SJCRH30 (cell line): ENCODE results near the gene TM4SF4. TPM values are rescaled to one million over a fixed set of nuclear protein-coding genes. Genes with fewer than 3 reads are reported as not detected.

Source experiments
- DNase-seq, 2 experiments: peaks; one replicate each; pipeline ENCODE4 v3.0.0-alpha.2; 2015 to 2020
- H3K27ac ChIP-seq: fragments of 250-450 bp; sonication (Bioruptor Pico); 2 replicates; pipeline ENCODE4 v1.5.1; 2020; ENCODE audit warnings: mild to moderate bottlenecking, moderate library complexity
- H3K27me3 ChIP-seq: fragments of 250-450 bp; sonication (Bioruptor Pico); 2 replicates; pipeline ENCODE4 v1.5.1; 2020; ENCODE audit warnings: mild to moderate bottlenecking, moderate library complexity
- H3K36me3 ChIP-seq: fragments of 250-450 bp; sonication (Bioruptor Pico); 2 replicates; pipeline ENCODE4 v1.5.1; 2020; ENCODE audit warnings: mild to moderate bottlenecking, moderate library complexity
- H3K4me1 ChIP-seq: fragments of 250-450 bp; sonication (Bioruptor Pico); 2 replicates; pipeline ENCODE4 v1.5.1; 2020; ENCODE audit warnings: mild to moderate bottlenecking, moderate library complexity
- H3K4me3 ChIP-seq: fragments of 250-450 bp; sonication (Bioruptor Pico); 2 replicates; pipeline ENCODE4 v1.5.1; 2020; ENCODE audit warnings: mild to moderate bottlenecking, moderate library complexity
- H3K9me3 ChIP-seq: fragments of 250-450 bp; sonication (Bioruptor Pico); replicated peaks from 2 replicates; pipeline ENCODE4 v1.5.1; 2020; ENCODE audit warnings: mild to moderate bottlenecking, moderate library complexity
- total RNA-seq: library from RNA; depleted of rRNA; stranded (reverse); fragments of >200 nt; shearing (Covaris generic); gene quantifications from 2 replicates; pipeline ENCODE4 v1.2.3, GENCODE V29; 2014

The TM4SF4 gene
- total RNA-seq, 1 experiment from 2014 or later: not detected

- no peak overlapping the region for H3K27ac ChIP-seq
- no peak for DNase-seq
These were observed 12.2 kb downstream of the TM4SF4 start for GRCh38 chr3:149486726-149487125.

GRCh38 chr3:149487598-149488197 is 13.2 kb downstream of the TM4SF4 start:
- H3K36me3 ChIP-seq: no peaks in the 10 kb centered on the region
- peaks cover 4% of the 10 kb centered on the region; the same call in 1 of the 2 replicates for H3K4me1 ChIP-seq
- H3K9me3 ChIP-seq: no peaks in the 10 kb centered on the region
- H3K4me3 ChIP-seq: no peak overlapping the region
- DNase-seq: peak; percentile 42 to 57
- H3K27ac ChIP-seq: no peak overlapping the region
- H3K27me3 ChIP-seq: no peaks in the 10 kb centered on the region

More at GRCh38 chr3:149486726-149487125, 12.2 kb downstream of the TM4SF4 start:
- H3K4me3 ChIP-seq: no peak overlapping the region
- no peaks in the 10 kb centered on the region for H3K36me3 ChIP-seq
- H3K27me3 ChIP-seq: no peaks in the 10 kb centered on the region
- H3K9me3 ChIP-seq: no peaks in the 10 kb centered on the region
- peaks cover 6% of the 10 kb centered on the region; the same call in 1 of the 2 replicates for H3K4me1 ChIP-seq

GRCh38 chr3:149489060-149489690 is 14.7 kb downstream of the TM4SF4 start:
- H3K27me3 ChIP-seq: no peaks in the 10 kb centered on the region

GRCh38 chr3:149490260-149490971 is 15.9 kb downstream of the TM4SF4 start:
- no peaks in the 10 kb centered on the region for H3K27me3 ChIP-seq
- H3K4me1 ChIP-seq: peaks cover 4% of the 10 kb centered on the region; the same call in 1 of the 2 replicates
- no peak overlapping the region for H3K27ac ChIP-seq
- H3K9me3 ChIP-seq: no peaks in the 10 kb centered on the region
- no peak overlapping the region for H3K4me3 ChIP-seq
- H3K36me3 ChIP-seq: no peaks in the 10 kb centered on the region
- DNase-seq: no peak

More at GRCh38 chr3:149489060-149489690, 14.7 kb downstream of the TM4SF4 start:
- DNase-seq: peak; percentile 33 to 59
- no peaks in the 10 kb centered on the region for H3K9me3 ChIP-seq
- H3K4me3 ChIP-seq: no peak overlapping the region
- no peak overlapping the region for H3K27ac ChIP-seq
- no peaks in the 10 kb centered on the region for H3K36me3 ChIP-seq
- H3K4me1 ChIP-seq: peaks cover 4% of the 10 kb centered on the region; the same call in 1 of the 2 replicates

- DNase-seq: no peak
- no peak overlapping the region for H3K4me3 ChIP-seq
- no peak overlapping the region for H3K27ac ChIP-seq
- H3K27me3 ChIP-seq: no peaks in the 10 kb centered on the region
- no peaks in the 10 kb centered on the region for H3K36me3 ChIP-seq
- no peaks in the 10 kb centered on the region for H3K9me3 ChIP-seq
- peaks cover 4% of the 10 kb centered on the region; the same call in 1 of the 2 replicates for H3K4me1 ChIP-seq
These were observed 19.0 kb downstream of the TM4SF4 start for GRCh38 chr3:149493315-149494021.

- Histone ChIP-seq H3K27me3 (no peaks in the 10 kb centered on the region), H3K9me3 (no peaks in the 10 kb centered on the region), H3K36me3 (no peaks in the 10 kb centered on the region), H3K4me1 (peaks cover 4% of the 10 kb centered on the region; the same call in 1 of the 2 replicates), H3K27ac (no peak overlapping the region), H3K4me3 (no peak overlapping the region)
- peak; percentile 58 to 85 for DNase-seq
These were observed 19.7 kb downstream of the TM4SF4 start for GRCh38 chr3:149494022-149494758.

GRCh38 chr3:149494759-149495580 is 20.5 kb downstream of the TM4SF4 start:
- H3K4me1 ChIP-seq: no peaks in the 10 kb centered on the region

GRCh38 chr3:149495581-149496125 is 21.2 kb downstream of the TM4SF4 start:
- H3K4me3 ChIP-seq: no peak overlapping the region
- no peak for DNase-seq
- no peaks in the 10 kb centered on the region for H3K36me3 ChIP-seq
- H3K4me1 ChIP-seq: no peaks in the 10 kb centered on the region
- no peaks in the 10 kb centered on the region for H3K9me3 ChIP-seq
- H3K27ac ChIP-seq: no peak overlapping the region
- H3K27me3 ChIP-seq: no peaks in the 10 kb centered on the region

More at GRCh38 chr3:149494759-149495580, 20.5 kb downstream of the TM4SF4 start:
- H3K27me3 ChIP-seq: no peaks in the 10 kb centered on the region
- no peaks in the 10 kb centered on the region for H3K36me3 ChIP-seq
- H3K4me3 ChIP-seq: no peak overlapping the region
- H3K27ac ChIP-seq: no peak overlapping the region
- DNase-seq: no peak
- H3K9me3 ChIP-seq: no peaks in the 10 kb centered on the region

- no peak for DNase-seq
- H3K27ac ChIP-seq: no peak overlapping the region
- H3K9me3 ChIP-seq: no peaks in the 10 kb centered on the region
- no peak overlapping the region for H3K4me3 ChIP-seq
- no peaks in the 10 kb centered on the region for H3K4me1 ChIP-seq
- no peaks in the 10 kb centered on the region for H3K27me3 ChIP-seq
- H3K36me3 ChIP-seq: no peaks in the 10 kb centered on the region
These were observed 22.4 kb downstream of the TM4SF4 start for GRCh38 chr3:149496891-149497290.

GRCh38 chr3:149497966-149498670 is 23.6 kb downstream of the TM4SF4 start:
- H3K4me1 ChIP-seq: no peaks in the 10 kb centered on the region
- H3K27ac ChIP-seq: no peak overlapping the region
- no peak overlapping the region for H3K4me3 ChIP-seq
- H3K27me3 ChIP-seq: no peaks in the 10 kb centered on the region
- no peaks in the 10 kb centered on the region; the same call in 1 of the 2 replicates for H3K36me3 ChIP-seq
- no peak for DNase-seq
- no peaks in the 10 kb centered on the region for H3K9me3 ChIP-seq

- DNase-seq: no peak
- Histone ChIP-seq H3K27me3 (no peaks in the 10 kb centered on the region), H3K27ac (no peak overlapping the region), H3K4me1 (peaks cover 4% of the 10 kb centered on the region), H3K36me3 (no peaks in the 10 kb centered on the region; the same call in 1 of the 2 replicates), H3K4me3 (no peak overlapping the region), H3K9me3 (no peaks in the 10 kb centered on the region)
These were observed 27.0 kb downstream of the TM4SF4 start for GRCh38 chr3:149501524-149501923.

GRCh38 chr3:149502438-149502837 is 27.9 kb downstream of the TM4SF4 start:
- Histone ChIP-seq H3K36me3 (no peaks in the 10 kb centered on the region; the same call in 1 of the 2 replicates), H3K27ac (no peak overlapping the region), H3K4me1 (peaks cover 6% of the 10 kb centered on the region), H3K27me3 (no peaks in the 10 kb centered on the region), H3K4me3 (no peak overlapping the region), H3K9me3 (no peaks in the 10 kb centered on the region)
- no peak for DNase-seq

- Histone ChIP-seq H3K36me3 (no peaks in the 10 kb centered on the region; the same call in 1 of the 2 replicates), H3K4me1 (peaks cover 6% of the 10 kb centered on the region), H3K4me3 (no peak overlapping the region), H3K27ac (no peak overlapping the region), H3K27me3 (no peaks in the 10 kb centered on the region), H3K9me3 (no peaks in the 10 kb centered on the region)
- no peak for DNase-seq
These were observed 32.0 kb downstream of the TM4SF4 start for GRCh38 chr3:149506540-149506939.
